ENCODE measurements around the gene ERN2.
"Not testable (repeated sequence)": the region's sequence is repeated elsewhere in the genome, so short reads cannot be mapped to it uniquely, and the experiment has no call there.

The ERN2 gene

GRCh38 chr16:23712976-23713375, at the start of gene ERN2:
Gene ERN2, minus strand, starts transcription at chr16:23713222. Its CDS starts 35 bp downstream, at chr16:23713187.
- H3K4me3 ChIP-seq (ENCODE audit: low read length) = peak within 1 kb of the TSS; percentile 29
- H3K27me3 ChIP-seq (ENCODE audit: control insufficient read depth, insufficient read depth, low read length) = peaks cover 8% of the 10 kb centered on the region
- no peak within 1 kb of the TSS for H3K9ac ChIP-seq (ENCODE audit: low read length)

DNA sequence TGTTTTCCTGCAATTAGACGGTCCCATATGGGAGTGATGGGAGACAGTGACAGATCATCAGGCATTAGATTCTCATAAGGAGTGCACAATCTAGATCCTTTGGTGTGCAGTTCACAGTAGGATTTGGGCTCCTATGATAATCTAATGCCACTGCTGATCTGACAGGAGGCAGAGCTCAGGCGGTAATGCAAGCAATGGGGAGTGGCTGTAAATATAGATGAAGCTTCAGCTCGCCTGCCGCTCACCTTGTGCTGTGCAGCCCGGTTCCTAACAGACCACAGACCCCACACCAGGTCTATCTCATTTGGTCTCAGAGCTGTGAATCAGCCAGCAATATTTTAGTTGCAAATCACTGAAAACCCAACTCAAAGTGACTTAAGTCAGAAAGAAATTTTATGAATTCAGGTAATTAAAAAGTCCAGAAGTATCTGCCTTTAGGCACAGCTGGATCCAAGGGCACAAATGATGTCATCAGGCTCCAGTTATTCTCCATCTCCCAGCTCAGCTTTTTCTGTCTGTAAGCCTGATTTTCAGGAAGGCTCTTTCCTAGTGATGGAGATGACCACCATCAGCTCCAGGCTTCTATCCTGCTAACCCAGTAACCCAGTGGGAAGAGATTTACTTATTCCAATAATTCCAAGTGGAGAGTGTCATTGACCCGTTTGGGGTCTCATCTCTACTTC, 45.1 kb upstream of the ERN2 start:
- Histone ChIP-seq H3K4me3 (ENCODE audit: low read length) (no peak overlapping the region), H3K27me3 (ENCODE audit: control insufficient read depth, insufficient read depth, low read length) (no peaks in the 10 kb centered on the region), H3K4me1 (ENCODE audit: control insufficient read depth, low read depth, low read length) (no peaks in the 10 kb centered on the region), H3K36me3 (ENCODE audit: control insufficient read depth, low read depth, low read length) (no peaks in the 10 kb centered on the region), H3K27ac (ENCODE audit: low read length) (no peak overlapping the region), H3K9ac (ENCODE audit: low read length) (no peak overlapping the region), H3K9me3 (ENCODE audit: control insufficient read depth, low read depth, low read length) (no peaks in the 10 kb centered on the region)

More at GRCh38 chr16:23712976-23713375, at the start of gene ERN2:
- no peaks in the 10 kb centered on the region for H3K4me1 ChIP-seq (ENCODE audit: control insufficient read depth, low read depth, low read length)
- no peaks in the 10 kb centered on the region for H3K36me3 ChIP-seq (ENCODE audit: control insufficient read depth, low read depth, low read length)
- H3K9me3 ChIP-seq (ENCODE audit: control insufficient read depth, low read depth, low read length) = no peaks in the 10 kb centered on the region
- no peak within 1 kb of the TSS for H3K27ac ChIP-seq (ENCODE audit: low read length)

DNA sequence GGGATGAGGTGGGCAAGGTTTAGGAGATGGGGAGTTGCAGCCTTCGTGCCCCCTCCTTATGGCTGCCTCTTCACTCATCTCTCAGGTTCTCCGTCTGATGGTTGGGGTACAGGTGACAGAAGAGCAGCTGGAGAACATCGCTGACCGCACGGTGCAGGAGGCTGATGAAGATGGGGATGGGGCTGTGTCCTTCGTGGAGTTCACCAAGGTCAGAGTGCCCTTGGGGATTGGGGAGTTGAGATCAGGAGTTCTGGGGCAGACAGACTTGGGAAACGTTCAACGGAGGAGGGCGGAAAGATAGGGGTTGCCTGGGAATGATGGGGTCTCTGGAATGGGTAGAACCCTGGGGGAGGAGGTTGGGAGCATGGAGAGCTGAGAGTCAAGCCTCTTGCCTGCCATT, 44.1 kb upstream of the ERN2 start:
- Histone ChIP-seq H3K4me3 (ENCODE audit: low read length) (no peak overlapping the region), H3K27me3 (ENCODE audit: control insufficient read depth, insufficient read depth, low read length) (no peaks in the 10 kb centered on the region), H3K36me3 (ENCODE audit: control insufficient read depth, low read depth, low read length) (no peaks in the 10 kb centered on the region), H3K27ac (ENCODE audit: low read length) (no peak overlapping the region), H3K4me1 (ENCODE audit: control insufficient read depth, low read depth, low read length) (no peaks in the 10 kb centered on the region), H3K9ac (ENCODE audit: low read length) (no peak overlapping the region), H3K9me3 (ENCODE audit: control insufficient read depth, low read depth, low read length) (no peaks in the 10 kb centered on the region)

DNA sequence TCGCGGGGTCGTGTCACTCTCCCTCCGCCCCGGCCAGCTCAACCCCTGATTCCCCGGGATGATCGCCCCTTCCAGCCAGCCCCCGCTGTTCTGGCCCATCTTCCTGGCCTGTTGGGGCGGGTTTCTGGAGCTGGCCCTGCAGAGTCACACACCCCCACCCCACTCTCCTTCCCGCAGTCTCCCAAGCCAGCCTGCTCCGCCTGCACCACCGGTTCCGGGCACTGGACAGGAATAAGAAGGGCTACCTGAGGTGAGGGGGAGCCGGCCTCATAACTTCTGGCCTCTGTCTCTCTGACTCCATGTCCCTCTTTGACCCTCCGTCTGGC, 42.4 kb upstream of the ERN2 start:
- no peak overlapping the region for H3K27ac ChIP-seq (ENCODE audit: low read length)
- no peaks in the 10 kb centered on the region for H3K27me3 ChIP-seq (ENCODE audit: control insufficient read depth, insufficient read depth, low read length)
- no peaks in the 10 kb centered on the region for H3K9me3 ChIP-seq (ENCODE audit: control insufficient read depth, low read depth, low read length)
- no peak overlapping the region for H3K9ac ChIP-seq (ENCODE audit: low read length)
- no peaks in the 10 kb centered on the region for H3K36me3 ChIP-seq (ENCODE audit: control insufficient read depth, low read depth, low read length)
- H3K4me3 ChIP-seq (ENCODE audit: low read length) = no peak overlapping the region
- H3K4me1 ChIP-seq (ENCODE audit: control insufficient read depth, low read depth, low read length) = no peaks in the 10 kb centered on the region

GRCh38 chr16:23754594-23755483, 41.8 kb upstream of the ERN2 start, which contains the start of gene CHP2:
Gene CHP2, plus strand, starts transcription at chr16:23755026. Its CDS starts 24 bp downstream, at chr16:23755050.
- no peaks in the 10 kb centered on the region for H3K4me1 ChIP-seq (ENCODE audit: control insufficient read depth, low read depth, low read length)
- no peaks in the 10 kb centered on the region for H3K27me3 ChIP-seq (ENCODE audit: control insufficient read depth, insufficient read depth, low read length)
- no peaks in the 10 kb centered on the region for H3K9me3 ChIP-seq (ENCODE audit: control insufficient read depth, low read depth, low read length)
- no peak within 1 kb of the TSS for H3K9ac ChIP-seq (ENCODE audit: low read length)
- no peak within 1 kb of the TSS for H3K4me3 ChIP-seq (ENCODE audit: low read length)
- H3K36me3 ChIP-seq (ENCODE audit: control insufficient read depth, low read depth, low read length) = no peaks in the 10 kb centered on the region
- no peak within 1 kb of the TSS for H3K27ac ChIP-seq (ENCODE audit: low read length)

DNA sequence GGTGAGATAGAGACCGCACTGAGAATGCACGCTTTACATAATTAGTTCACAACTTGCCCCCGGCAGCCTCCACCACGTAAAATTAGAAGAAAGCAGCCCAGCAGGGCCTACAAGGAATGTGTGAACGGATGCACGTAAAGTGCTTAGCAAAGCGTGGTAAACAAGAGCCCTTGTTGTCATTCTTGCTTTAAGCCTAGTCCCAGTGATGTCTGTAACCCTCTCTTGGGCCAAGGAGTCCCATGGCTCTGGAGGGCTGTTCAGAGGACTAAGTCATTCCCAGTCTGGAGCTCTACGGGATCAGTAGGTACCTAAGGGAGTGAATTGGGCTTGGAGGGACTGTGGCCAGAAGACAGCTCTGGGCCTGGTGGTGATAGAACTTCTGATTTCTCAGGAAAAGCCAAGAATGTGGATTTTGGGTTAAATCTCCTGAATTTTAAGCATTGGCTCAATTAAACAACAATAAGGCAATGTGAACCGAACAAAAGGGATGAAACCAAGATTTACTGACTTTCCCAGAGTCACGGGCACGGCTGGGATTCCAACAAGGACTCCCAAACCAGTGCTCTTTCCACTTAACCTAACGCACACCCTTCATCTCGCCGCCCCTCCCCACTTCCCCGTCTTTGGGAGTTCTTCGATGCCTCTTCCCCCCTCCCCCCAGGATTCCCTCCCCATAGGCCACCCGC, 41.0 kb upstream of the ERN2 start:
- H3K36me3 ChIP-seq (ENCODE audit: control insufficient read depth, low read depth, low read length) = no peaks in the 10 kb centered on the region
- H3K9ac ChIP-seq (ENCODE audit: low read length) = no peak overlapping the region
- H3K27me3 ChIP-seq (ENCODE audit: control insufficient read depth, insufficient read depth, low read length) = no peaks in the 10 kb centered on the region
- no peaks in the 10 kb centered on the region for H3K4me1 ChIP-seq (ENCODE audit: control insufficient read depth, low read depth, low read length)
- no peak overlapping the region for H3K4me3 ChIP-seq (ENCODE audit: low read length)
- no peak overlapping the region for H3K27ac ChIP-seq (ENCODE audit: low read length)
- no peaks in the 10 kb centered on the region for H3K9me3 ChIP-seq (ENCODE audit: control insufficient read depth, low read depth, low read length)

- H3K4me3 ChIP-seq (ENCODE audit: low read length); H3K9ac ChIP-seq (ENCODE audit: low read length); H3K27me3 ChIP-seq (ENCODE audit: control insufficient read depth, insufficient read depth, low read length); H3K36me3 ChIP-seq (ENCODE audit: control insufficient read depth, low read depth, low read length); H3K4me1 ChIP-seq (ENCODE audit: control insufficient read depth, low read depth, low read length); H3K9me3 ChIP-seq (ENCODE audit: control insufficient read depth, low read depth, low read length); H3K27ac ChIP-seq (ENCODE audit: low read length): not testable (repeated sequence)
Measured at GRCh38 chr16:23751053-23751452, 38.0 kb upstream of the ERN2 start.

DNA sequence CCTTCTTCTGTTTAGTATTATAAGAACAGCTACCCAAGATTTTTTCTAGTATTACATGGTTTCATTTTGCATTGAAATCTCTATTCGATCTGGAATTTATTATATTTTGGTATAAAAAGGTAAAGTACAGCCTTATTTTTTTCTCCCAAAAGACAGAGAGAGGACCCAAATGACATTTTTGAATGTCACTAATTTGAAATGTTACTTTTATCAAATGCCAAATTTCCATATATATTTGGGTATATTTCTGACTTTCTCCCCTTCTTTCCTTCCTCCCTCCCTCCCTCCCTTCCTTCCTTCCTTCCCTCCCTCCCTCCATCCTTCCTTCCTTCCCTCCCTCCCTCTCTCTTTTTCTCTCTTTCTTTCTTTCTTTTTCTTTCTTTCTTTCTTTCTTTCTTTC, 35.6 kb upstream of the ERN2 start:
- no peak overlapping the region for H3K9ac ChIP-seq (ENCODE audit: low read length)
- no peaks in the 10 kb centered on the region for H3K4me1 ChIP-seq (ENCODE audit: control insufficient read depth, low read depth, low read length)
- H3K27ac ChIP-seq (ENCODE audit: low read length) = no peak overlapping the region
- H3K4me3 ChIP-seq (ENCODE audit: low read length) = no peak overlapping the region
- no peaks in the 10 kb centered on the region for H3K27me3 ChIP-seq (ENCODE audit: control insufficient read depth, insufficient read depth, low read length)
- H3K9me3 ChIP-seq (ENCODE audit: control insufficient read depth, low read depth, low read length) = no peaks in the 10 kb centered on the region
- no peaks in the 10 kb centered on the region for H3K36me3 ChIP-seq (ENCODE audit: control insufficient read depth, low read depth, low read length)

- Histone ChIP-seq H3K27ac (ENCODE audit: low read length) (no peak overlapping the region), H3K36me3 (ENCODE audit: control insufficient read depth, low read depth, low read length) (no peaks in the 10 kb centered on the region), H3K4me3 (ENCODE audit: low read length) (no peak overlapping the region), H3K9me3 (ENCODE audit: control insufficient read depth, low read depth, low read length) (no peaks in the 10 kb centered on the region), H3K4me1 (ENCODE audit: control insufficient read depth, low read depth, low read length) (no peaks in the 10 kb centered on the region), H3K27me3 (ENCODE audit: control insufficient read depth, insufficient read depth, low read length) (no peaks in the 10 kb centered on the region), H3K9ac (ENCODE audit: low read length) (no peak overlapping the region)
Measured at GRCh38 chr16:23745263-23745662, 32.2 kb upstream of the ERN2 start.

GRCh38 chr16:23742766-23743165, 29.7 kb upstream of the ERN2 start:
- Histone ChIP-seq H3K36me3 (ENCODE audit: control insufficient read depth, low read depth, low read length) (no peaks in the 10 kb centered on the region), H3K4me1 (ENCODE audit: control insufficient read depth, low read depth, low read length) (no peaks in the 10 kb centered on the region), H3K4me3 (ENCODE audit: low read length) (no peak overlapping the region), H3K9me3 (ENCODE audit: control insufficient read depth, low read depth, low read length) (no peaks in the 10 kb centered on the region), H3K9ac (ENCODE audit: low read length) (no peak overlapping the region), H3K27ac (ENCODE audit: low read length) (no peak overlapping the region), H3K27me3 (ENCODE audit: control insufficient read depth, insufficient read depth, low read length) (no peaks in the 10 kb centered on the region)

- H3K4me1 ChIP-seq (ENCODE audit: control insufficient read depth, low read depth, low read length) = no peaks in the 10 kb centered on the region
Measured at GRCh38 chr16:23741675-23742303, 28.8 kb upstream of the ERN2 start.

More at GRCh38 chr16:23741675-23742303, 28.8 kb upstream of the ERN2 start:
- no peaks in the 10 kb centered on the region for H3K36me3 ChIP-seq (ENCODE audit: control insufficient read depth, low read depth, low read length)
- H3K9ac ChIP-seq (ENCODE audit: low read length) = no peak overlapping the region
- H3K27ac ChIP-seq (ENCODE audit: low read length) = no peak overlapping the region
- no peak overlapping the region for H3K4me3 ChIP-seq (ENCODE audit: low read length)
- no peaks in the 10 kb centered on the region for H3K27me3 ChIP-seq (ENCODE audit: control insufficient read depth, insufficient read depth, low read length)
- H3K9me3 ChIP-seq (ENCODE audit: control insufficient read depth, low read depth, low read length) = no peaks in the 10 kb centered on the region

Data from iPS-18a (cell line).